ENCODE data around the gene BEX1.
"Not testable (repeated sequence)": the region's sequence is repeated elsewhere in the genome, so short reads cannot be mapped to it uniquely, and the experiment has no call there.

The BEX1 gene

DNA sequence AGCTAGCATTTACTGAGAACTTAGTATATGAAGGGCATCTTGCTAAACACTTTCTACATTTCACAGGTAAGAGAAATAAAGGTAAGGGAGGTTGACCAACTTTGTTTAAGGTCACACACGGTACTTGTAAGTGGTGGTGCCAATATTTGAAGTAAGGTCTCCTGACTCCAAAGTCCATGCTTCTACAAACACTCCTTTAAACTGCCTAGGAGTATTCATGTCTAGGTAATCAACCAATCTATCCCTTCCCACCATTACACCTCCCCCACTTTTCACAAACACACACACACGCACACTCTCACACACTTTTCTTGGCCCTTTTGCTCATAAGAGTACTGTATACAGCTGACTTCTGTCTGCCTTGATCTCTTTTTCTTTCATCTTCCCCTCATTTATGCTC lies 7.1 kb downstream of the BEX1 start:
- no peak for DNase-seq (ENCODE audit: low read depth)
- TF ChIP-seq, protein P1, sequence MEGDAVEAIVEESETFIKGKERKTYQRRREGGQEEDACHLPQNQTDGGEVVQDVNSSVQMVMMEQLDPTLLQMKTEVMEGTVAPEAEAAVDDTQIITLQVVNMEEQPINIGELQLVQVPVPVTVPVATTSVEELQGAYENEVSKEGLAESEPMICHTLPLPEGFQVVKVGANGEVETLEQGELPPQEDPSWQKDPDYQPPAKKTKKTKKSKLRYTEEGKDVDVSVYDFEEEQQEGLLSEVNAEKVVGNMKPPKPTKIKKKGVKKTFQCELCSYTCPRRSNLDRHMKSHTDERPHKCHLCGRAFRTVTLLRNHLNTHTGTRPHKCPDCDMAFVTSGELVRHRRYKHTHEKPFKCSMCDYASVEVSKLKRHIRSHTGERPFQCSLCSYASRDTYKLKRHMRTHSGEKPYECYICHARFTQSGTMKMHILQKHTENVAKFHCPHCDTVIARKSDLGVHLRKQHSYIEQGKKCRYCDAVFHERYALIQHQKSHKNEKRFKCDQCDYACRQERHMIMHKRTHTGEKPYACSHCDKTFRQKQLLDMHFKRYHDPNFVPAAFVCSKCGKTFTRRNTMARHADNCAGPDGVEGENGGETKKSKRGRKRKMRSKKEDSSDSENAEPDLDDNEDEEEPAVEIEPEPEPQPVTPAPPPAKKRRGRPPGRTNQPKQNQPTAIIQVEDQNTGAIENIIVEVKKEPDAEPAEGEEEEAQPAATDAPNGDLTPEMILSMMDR (IDR thresholded peaks at IDR 0.05; ENCODE audit: insufficient read depth, low read depth, low read length, missing control alignments) = no peak

DNA sequence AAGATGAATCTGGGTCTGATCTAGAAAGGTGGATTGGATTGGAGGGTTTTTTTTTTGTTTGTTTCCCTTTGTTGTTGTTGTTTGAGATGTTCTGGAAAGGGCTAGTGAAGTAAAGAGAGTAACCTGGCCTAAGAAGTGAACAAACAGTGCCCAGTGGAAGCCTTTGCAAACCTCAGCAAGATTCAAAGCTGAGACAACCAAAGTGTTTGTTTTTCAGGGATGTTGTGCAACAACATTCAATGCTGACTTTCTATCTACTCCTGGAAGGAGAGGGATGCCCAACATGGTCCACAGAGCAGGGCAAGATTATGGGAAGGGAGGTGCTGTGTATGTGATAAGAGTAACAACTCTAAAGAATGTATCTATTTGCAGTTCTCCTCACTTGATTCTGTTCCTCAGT lies 11.3 kb downstream of the BEX1 start:
- DNase-seq (ENCODE audit: low read depth) = no peak
- no peak overlapping the region for H3K4me3 ChIP-seq (ENCODE audit: low read depth, low read length)
- TF ChIP-seq, protein P1 (IDR thresholded peaks at IDR 0.05; ENCODE audit: insufficient read depth, low read depth, low read length, missing control alignments) = no peak

More for the DNA sequence above, 7.1 kb downstream of the BEX1 start:
- no peak overlapping the region for H3K4me3 ChIP-seq (ENCODE audit: low read depth, low read length)

DNA sequence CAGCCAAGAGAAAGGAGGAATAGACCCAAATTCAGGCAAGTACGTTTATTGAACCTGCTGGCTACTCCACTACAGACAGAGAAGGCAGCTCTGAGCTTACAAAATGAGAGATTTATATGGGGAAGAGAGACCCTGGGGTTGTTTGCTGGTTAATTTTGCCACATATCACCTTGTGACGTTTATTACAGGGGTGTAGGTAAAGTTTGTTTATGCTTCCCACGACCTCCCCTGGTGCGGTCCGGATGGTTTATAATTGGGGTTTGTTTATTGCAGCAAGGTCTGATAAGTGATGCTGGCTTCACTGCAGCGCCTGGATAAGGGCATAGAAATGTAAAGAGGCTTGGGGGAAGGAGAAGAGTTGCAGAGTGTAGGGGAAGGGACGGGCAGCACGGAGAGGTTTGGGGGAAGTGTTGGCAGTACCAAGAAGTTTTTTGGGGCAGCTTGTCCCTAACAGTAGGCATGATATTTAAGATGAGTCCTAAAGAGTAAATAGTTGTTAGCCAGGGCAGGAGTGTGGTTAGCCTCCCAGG lies 12.6 kb downstream of the BEX1 start:
- TF ChIP-seq, protein P1 (IDR thresholded peaks at IDR 0.05; ENCODE audit: insufficient read depth, low read depth, low read length, missing control alignments) = no peak
- no peak for DNase-seq (ENCODE audit: low read depth)
- H3K4me3 ChIP-seq (ENCODE audit: low read depth, low read length) = no peak overlapping the region

DNA sequence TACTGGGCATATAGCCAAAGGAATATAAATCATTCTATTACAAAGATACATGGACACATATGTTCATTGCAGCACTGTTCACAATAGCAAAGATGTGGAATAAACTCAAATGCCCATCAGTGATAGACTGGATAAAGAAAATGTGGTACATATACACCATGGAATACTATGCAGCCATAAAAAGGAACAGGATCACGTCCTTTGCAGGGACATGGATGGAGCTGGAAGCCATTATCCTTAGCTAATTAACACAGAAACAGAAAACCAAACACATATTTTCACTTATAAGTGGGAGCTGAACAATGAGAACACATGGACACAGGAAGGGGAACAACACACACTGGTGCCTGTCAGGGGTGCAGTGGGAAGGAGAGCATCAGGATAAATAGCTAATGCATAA lies 30.6 kb downstream of the BEX1 start:
- H3K4me3 ChIP-seq (ENCODE audit: low read depth, low read length); DNase-seq (ENCODE audit: low read depth): not testable (repeated sequence)

DNA sequence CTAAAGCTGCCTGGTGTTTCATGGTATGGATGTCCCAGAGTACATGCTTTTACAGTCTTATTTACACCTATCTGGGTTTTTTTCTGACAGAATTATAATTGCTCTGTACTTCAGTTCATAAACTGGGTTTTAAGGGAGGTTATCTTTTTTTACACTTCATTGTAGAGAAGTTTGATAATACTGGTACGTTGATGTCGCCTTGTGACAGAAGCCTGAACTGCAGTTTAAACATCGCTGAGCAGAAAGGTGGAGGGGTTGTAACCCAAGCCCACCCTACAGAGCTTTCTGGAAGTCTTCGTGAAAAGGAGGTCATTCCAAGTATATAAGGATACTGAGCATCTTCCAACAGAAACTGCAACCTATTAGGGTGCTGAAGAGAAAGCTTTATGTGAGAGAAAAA lies 46.4 kb downstream of the BEX1 start:
- no peak for DNase-seq (ENCODE audit: low read depth)
- H3K4me3 ChIP-seq (ENCODE audit: low read depth, low read length) = no peak overlapping the region
- TF ChIP-seq, protein P1 (IDR thresholded peaks at IDR 0.05; ENCODE audit: insufficient read depth, low read depth, low read length, missing control alignments) = no peak

DNA sequence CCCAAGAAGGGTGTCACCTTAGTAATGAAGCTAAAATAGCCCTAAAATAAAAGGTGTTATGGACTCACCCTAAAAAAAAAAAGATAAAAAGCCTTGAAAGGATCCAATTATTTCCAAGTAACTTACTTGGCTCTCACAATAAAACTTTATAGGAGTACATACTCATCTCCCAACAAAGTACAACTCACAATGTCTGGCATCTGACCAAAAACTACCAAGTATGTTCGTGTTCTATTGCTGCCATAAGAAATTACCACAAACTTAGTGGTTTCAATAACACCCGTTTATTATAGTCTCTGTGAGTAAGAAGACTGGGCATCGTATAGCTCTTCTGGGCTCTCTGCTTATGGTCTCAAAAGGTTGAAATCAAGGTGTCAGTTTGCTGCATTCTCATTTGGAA lies 51.0 kb downstream of the BEX1 start:
- TF ChIP-seq, protein P1 (IDR thresholded peaks at IDR 0.05; ENCODE audit: insufficient read depth, low read depth, low read length, missing control alignments) = no peak
- no peak overlapping the region for H3K4me3 ChIP-seq (ENCODE audit: low read depth, low read length)
- no peak for DNase-seq (ENCODE audit: low read depth)
